K562 (cell line): ENCODE measurements around the gene PCBD2.

Experiments used
- CHCHD3 ChIP-seq: fragments of 250-450 bp; sonication (Bioruptor Pico); IDR thresholded peaks from 2 replicates; pipeline ENCODE4 v2.1.2; 2022; ENCODE audit warnings: mild to moderate bottlenecking
- CTCF ChIP-seq, 3 experiments: IDR thresholded peaks in 2 of 3; conservative IDR thresholded peaks in 1 of 3; 2 replicates each; pipeline ENCODE4 v1.5.1; 2011 to 2012; ENCODE audit warnings: low read length in 3 of 3, mild to moderate bottlenecking in 3 of 3, control low read depth in 2 of 3, improper control_type of control experiment in 1 of 3, inconsistent platforms in 1 of 3, low read depth in 1 of 3, mixed read lengths in 1 of 3, moderate library complexity in 1 of 3; ENCODE audit not compliant: insufficient read depth in 2 of 3
- HBP1 ChIP-seq: fragments of 450-650 bp; formaldehyde crosslinking; IDR thresholded peaks from 2 replicates; pipeline ENCODE4 v1.4.0; 2022; ENCODE audit warnings: missing genetic modification characterization
- HNRNPLL ChIP-seq: fragments of 200-400 bp; formaldehyde crosslinking; IDR thresholded peaks from 2 replicates; pipeline ENCODE4 v1.6.1; 2017; ENCODE audit warnings: low read length, low read depth, mild to moderate bottlenecking; ENCODE audit not compliant: poor library complexity, severe bottlenecking
- REST ChIP-seq, 2 experiments: fragments of 450-650 bp; formaldehyde crosslinking in 1 of 2; IDR thresholded peaks; 2 replicates each; pipeline versions ENCODE4 v1.4.0 to v1.6.1; 2014 to 2020; ENCODE audit warnings: mild to moderate bottlenecking in 2 of 2, borderline replicate concordance in 1 of 2, low read depth in 1 of 2
- SAFB2 ChIP-seq: fragments of 200-400 bp; formaldehyde crosslinking; IDR thresholded peaks from 2 replicates; pipeline ENCODE4 v1.6.1; 2018; ENCODE audit warnings: borderline replicate concordance, low read length, low read depth, moderate library complexity; ENCODE audit not compliant: severe bottlenecking
- TAF1 ChIP-seq: IDR thresholded peaks from 2 replicates; pipeline ENCODE4 v1.6.1; 2011; ENCODE audit warnings: mild to moderate bottlenecking, low read length, moderate library complexity; ENCODE audit not compliant: insufficient read depth, control insufficient read depth, severe bottlenecking; ENCODE audit errors: extremely low read depth
- TCF3 ChIP-seq: sonication (generic); formaldehyde crosslinking; IDR thresholded peaks from 2 replicates; pipeline ENCODE4 v1.4.0; 2020; ENCODE audit warnings: mild to moderate bottlenecking, missing genetic modification reagents
- TFE3 ChIP-seq: fragments of 450-650 bp; formaldehyde crosslinking; IDR thresholded peaks from 2 replicates; pipeline ENCODE4 v1.4.0; 2020; ENCODE audit warnings: mild to moderate bottlenecking, mixed read lengths
- TGIF2 ChIP-seq: sonication (generic); formaldehyde crosslinking; IDR thresholded peaks from 2 replicates; pipeline ENCODE4 v1.8.1; 2022; ENCODE audit warnings: mild to moderate bottlenecking, missing genetic modification reagents, moderate library complexity
- TRIM28 ChIP-seq: fragments of 450-650 bp; IDR thresholded peaks from 2 replicates; pipeline ENCODE4 v1.6.1; 2017
- YY1 ChIP-seq, 3 experiments: IDR thresholded peaks; 2 replicates each; pipeline ENCODE4 v1.6.1; 2011; ENCODE audit warnings: low read length in 2 of 3, mild to moderate bottlenecking in 2 of 3, moderate library complexity in 2 of 3, borderline replicate concordance in 1 of 3, control low read depth in 1 of 3, low read depth in 1 of 3; ENCODE audit not compliant: insufficient read depth in 3 of 3, insufficient replicate concordance in 2 of 3, control insufficient read depth in 1 of 3, insufficient read length in 1 of 3; ENCODE audit errors: extremely low read depth in 1 of 3
- ZC3H4 ChIP-seq: sonication (generic); formaldehyde crosslinking; IDR thresholded peaks from 2 replicates; pipeline ENCODE4 v1.9.0; 2021; ENCODE audit warnings: missing genetic modification reagents, borderline replicate concordance

- TF ChIP-seq TRIM28 (no peak), CTCF (IDR thresholded peaks at IDR 0.05 in 2 of 3, conservative IDR thresholded peaks at IDR 0.05 in 1 of 3; ENCODE audit: insufficient read depth in 2 of 3, low read depth in 1 of 3, low read length in 3 of 3) (peak; percentile 89 to 95 (median 93)), REST (IDR thresholded peaks at IDR 0.05; ENCODE audit: borderline replicate concordance) (peak; percentile 72; the same call in 1 of the 2 replicates), REST (CRISPR knock-in tag; IDR thresholded peaks at IDR 0.05; ENCODE audit: low read depth) (peak; percentile 63; the same call in 1 of the 2 replicates), TFE3 (no peak), HNRNPLL (peak; percentile 46), TGIF2 (no peak), ZC3H4 (CRISPR knock-in tag) (no peak), SAFB2 (no peak), TCF3 (CRISPR knock-in tag) (peak; percentile 43), TAF1 (peak; percentile 88), CHCHD3 (CRISPR knock-in tag) (no peak), HBP1 (CRISPR knock-in tag) (no peak), YY1 (IDR thresholded peaks at IDR 0.05; ENCODE audit: borderline replicate concordance in 1 of 3, control insufficient read depth in 1 of 3, extremely low read depth in 1 of 3, insufficient read depth in 3 of 3, insufficient read length in 1 of 3, insufficient replicate concordance in 2 of 3, low read depth in 1 of 3, low read length in 2 of 3) (peak; percentile 69 to 94 (median 91))
Observed at GRCh38 chr5:134904610-134905245, at the start of gene PCBD2.
